GM19397 (cell line): ENCODE results near the gene PSORS1C2.

Experiments used
- ATAC-seq: cut with Tn5 transposase; IDR thresholded peaks from one replicate; pipeline ENCODE4 v1.9.1; 2021; ENCODE audit warnings: mild to moderate bottlenecking, moderate library complexity; ENCODE audit not compliant: unreplicated experiment

Gene PSORS1C2

GRCh38 chr6:31143148-31143547, 4.3 kb upstream of the PSORS1C2 start:
- no peak for ATAC-seq

GRCh38 chr6:31142361-31142761, 3.5 kb upstream of the PSORS1C2 start:
- ATAC-seq: no peak

- ATAC-seq: no peak
Observed at GRCh38 chr6:31140643-31141042, 1.8 kb upstream of the PSORS1C2 start.

- no peak for ATAC-seq
Observed at GRCh38 chr6:31139599-31139998, 733 bp upstream of the PSORS1C2 start.

- no peak for ATAC-seq
Observed at GRCh38 chr6:31135710-31136109, 3.2 kb downstream of the PSORS1C2 start.

- no peak for ATAC-seq
Observed at GRCh38 chr6:31132806-31133205, 6.1 kb downstream of the PSORS1C2 start.

GRCh38 chr6:31131595-31131994, 7.3 kb downstream of the PSORS1C2 start:
- no peak for ATAC-seq

GRCh38 chr6:31130751-31131150, 8.1 kb downstream of the PSORS1C2 start:
- no peak for ATAC-seq

GRCh38 chr6:31129130-31129529, 9.7 kb downstream of the PSORS1C2 start:
- ATAC-seq: no peak

- ATAC-seq: no peak
Observed at GRCh38 chr6:31128093-31128676, 10.7 kb downstream of the PSORS1C2 start.

- no peak for ATAC-seq
Observed at GRCh38 chr6:31126396-31127175, 12.3 kb downstream of the PSORS1C2 start.

- no peak for ATAC-seq
Observed at GRCh38 chr6:31125586-31126363, 13.1 kb downstream of the PSORS1C2 start.

GRCh38 chr6:31125162-31125561, 13.7 kb downstream of the PSORS1C2 start:
- ATAC-seq: no peak

- no peak for ATAC-seq
Observed at GRCh38 chr6:31122791-31123706, 15.8 kb downstream of the PSORS1C2 start.

- ATAC-seq: no peak
Observed at GRCh38 chr6:31121131-31121790, 17.6 kb downstream of the PSORS1C2 start.

GRCh38 chr6:31120151-31120915, 18.5 kb downstream of the PSORS1C2 start, which contains the start of gene CDSN:
Gene CDSN (minus strand): TSS chr6:31120446. CDS start chr6:31120419, 27 bp downstream.
- no peak for ATAC-seq

GRCh38 chr6:31118178-31118577, 20.7 kb downstream of the PSORS1C2 start:
- no peak for ATAC-seq

GRCh38 chr6:31116661-31117385, 22.0 kb downstream of the PSORS1C2 start:
- no peak for ATAC-seq
